ENCODE data around the gene KRT6C.
"Not testable (repeated sequence)": the region's sequence is repeated elsewhere in the genome, so short reads cannot be mapped to it uniquely, and the experiment has no call there.

KRT6C gene

DNA sequence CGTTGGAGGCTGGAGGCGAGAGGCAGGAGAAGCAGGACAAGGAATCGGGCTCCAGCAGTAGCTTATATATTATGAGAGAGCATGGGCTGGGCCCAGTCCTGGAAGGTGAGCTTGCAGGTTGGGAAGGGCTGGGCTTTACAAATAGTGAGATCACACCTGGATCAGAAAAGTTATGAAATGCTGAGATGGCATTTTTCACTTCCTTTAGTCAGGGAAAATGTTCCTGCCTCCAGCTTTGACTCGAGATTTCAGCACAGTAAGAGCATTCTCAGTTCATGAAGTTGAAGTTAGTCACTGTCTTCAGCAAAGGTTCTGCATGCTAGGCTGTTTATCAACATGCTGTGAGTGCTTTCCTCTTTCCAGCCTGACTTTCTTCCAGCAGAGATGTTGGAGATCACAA is at the start of gene KRT6C:
Gene KRT6C (minus strand): TSS at position 38 of the 400 bp plus-strand sequence. CDS start 68 bp downstream, outside the sequence.
- no peak for DNase-seq (ENCODE audit: low read depth in 2 of 2)

DNA sequence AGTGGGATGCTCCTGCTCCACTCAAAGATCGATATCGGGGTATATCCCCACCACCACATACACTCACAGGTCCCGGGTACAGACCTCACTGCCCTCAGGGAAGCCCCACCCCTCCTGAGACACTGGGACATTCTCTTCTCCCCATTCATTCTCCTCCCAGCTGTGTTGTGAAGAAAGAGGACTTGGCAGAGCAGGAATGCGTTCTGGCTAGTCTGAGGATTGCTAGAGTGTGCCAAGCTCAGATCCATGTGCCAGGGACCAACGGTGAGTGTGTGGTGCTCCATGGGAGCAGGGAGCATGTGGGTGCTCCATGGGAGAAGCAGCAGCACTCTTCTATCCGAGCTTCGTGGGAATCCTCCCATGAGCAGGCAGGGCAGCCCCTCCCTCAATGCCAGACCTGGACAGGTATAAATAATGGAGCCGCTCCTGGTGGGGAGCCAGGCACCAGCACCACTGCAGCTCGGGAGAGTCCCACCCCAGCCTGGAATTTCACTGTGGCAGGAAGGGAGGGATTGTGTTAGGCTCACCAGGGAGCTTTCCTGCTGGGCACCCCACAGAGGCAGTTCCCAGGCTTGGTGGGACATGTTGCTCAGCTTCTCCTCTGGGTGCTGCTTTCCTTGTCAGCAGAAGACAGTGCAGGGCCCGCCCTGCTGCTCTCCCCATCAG is 48.9 kb upstream of the KRT6C start:
- DNase-seq (ENCODE audit: low read depth in 2 of 2) = no peak

GRCh38 chr12:52521568-52522266 is 48.1 kb upstream of the KRT6C start:
- DNase-seq (ENCODE audit: low read depth in 2 of 2) = no peak

DNA sequence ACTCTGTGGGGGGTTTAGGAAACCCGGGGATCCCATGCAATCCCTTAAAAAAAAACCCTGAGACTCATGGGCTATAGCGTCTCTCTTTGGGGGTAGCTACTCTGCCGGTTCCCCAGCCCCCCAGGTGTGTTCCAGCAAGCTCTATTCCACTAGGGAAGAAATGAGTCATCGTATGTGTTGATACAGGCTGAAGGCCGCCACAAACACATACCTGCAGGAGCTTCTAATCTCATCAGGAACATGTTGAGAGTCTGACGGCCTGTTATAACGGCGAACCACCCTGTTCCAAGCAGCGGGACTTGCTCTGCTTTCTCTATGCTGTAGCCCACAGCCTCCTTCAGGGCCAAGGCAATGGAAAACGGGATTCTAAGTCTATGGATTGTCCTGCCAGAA is 47.6 kb upstream of the KRT6C start:
- DNase-seq (ENCODE audit: low read depth in 2 of 2) = no peak

- DNase-seq (ENCODE audit: low read depth in 2 of 2) = no peak
Observed at GRCh38 chr12:52519826-52520662, 46.4 kb upstream of the KRT6C start, which contains the start of gene KRT5. KRT5 (minus strand) TSS chr12:52520394; CDS start chr12:52520296, 98 bp downstream.

GRCh38 chr12:52519387-52519703 is 45.7 kb upstream of the KRT6C start:
- DNase-seq (ENCODE audit: low read depth in 2 of 2) = no peak

GRCh38 chr12:52518574-52519386 is 45.2 kb upstream of the KRT6C start:
- no peak for DNase-seq (ENCODE audit: low read depth in 2 of 2)

DNA sequence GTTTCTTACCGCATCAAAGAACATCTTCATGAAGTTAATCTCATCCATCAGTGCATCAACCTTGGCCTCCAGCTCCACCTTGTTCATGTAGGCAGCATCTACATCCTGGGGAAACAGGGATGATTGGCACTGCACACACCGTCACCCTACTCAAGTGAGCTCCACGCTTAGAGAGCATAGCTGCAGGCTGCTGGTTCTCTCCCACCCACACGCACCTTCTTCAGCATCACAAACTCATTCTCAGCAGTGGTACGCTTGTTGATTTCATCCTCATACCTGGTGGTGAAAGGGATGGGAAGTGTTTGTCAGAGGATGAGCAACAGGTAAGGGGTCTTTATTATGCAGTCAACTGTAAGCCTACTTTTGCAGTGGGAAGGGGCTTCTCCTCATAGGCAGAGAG is 44.3 kb upstream of the KRT6C start:
- no peak for DNase-seq (ENCODE audit: low read depth in 2 of 2)

DNA sequence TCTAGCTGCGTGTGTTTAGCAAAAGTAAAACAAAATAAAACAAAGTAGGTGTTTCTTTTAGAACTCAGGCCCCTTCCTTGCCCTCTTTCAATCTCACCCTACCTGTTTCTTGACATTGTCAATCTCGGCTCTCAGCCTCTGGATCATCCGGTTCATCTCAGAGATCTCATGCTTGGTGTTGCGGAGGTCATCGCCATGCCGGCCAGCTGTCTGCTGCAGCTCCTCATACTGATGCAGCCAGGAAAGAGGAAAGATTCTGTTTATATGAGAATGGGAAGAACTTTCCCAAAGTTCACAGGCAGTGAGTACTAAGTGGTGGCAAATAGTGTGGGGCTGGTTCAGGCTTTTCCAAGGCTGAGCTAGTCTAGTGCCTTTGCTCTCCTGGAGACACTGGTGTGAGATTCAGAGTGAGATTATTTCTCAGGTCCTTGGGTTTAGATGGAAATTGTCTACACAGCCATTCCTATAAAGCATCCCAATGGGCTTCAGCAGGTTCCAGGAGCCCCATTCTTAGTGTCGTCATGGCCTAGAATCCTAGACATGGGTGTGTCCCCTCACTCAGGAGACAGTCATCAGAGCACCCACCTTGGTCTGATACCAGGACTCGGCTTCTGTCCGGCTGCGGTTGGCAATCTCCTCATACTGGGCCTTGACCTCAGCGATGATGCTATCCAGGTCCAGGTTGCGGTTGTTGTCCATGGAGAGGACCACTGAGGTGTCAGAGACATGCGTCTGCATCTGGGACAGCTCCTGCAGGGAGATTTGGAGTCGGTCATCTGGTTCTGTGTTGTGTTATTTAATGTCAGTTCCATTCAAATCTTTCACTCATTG is 43.6 kb upstream of the KRT6C start:
- DNase-seq (ENCODE audit: low read depth in 2 of 2) = no peak

DNA sequence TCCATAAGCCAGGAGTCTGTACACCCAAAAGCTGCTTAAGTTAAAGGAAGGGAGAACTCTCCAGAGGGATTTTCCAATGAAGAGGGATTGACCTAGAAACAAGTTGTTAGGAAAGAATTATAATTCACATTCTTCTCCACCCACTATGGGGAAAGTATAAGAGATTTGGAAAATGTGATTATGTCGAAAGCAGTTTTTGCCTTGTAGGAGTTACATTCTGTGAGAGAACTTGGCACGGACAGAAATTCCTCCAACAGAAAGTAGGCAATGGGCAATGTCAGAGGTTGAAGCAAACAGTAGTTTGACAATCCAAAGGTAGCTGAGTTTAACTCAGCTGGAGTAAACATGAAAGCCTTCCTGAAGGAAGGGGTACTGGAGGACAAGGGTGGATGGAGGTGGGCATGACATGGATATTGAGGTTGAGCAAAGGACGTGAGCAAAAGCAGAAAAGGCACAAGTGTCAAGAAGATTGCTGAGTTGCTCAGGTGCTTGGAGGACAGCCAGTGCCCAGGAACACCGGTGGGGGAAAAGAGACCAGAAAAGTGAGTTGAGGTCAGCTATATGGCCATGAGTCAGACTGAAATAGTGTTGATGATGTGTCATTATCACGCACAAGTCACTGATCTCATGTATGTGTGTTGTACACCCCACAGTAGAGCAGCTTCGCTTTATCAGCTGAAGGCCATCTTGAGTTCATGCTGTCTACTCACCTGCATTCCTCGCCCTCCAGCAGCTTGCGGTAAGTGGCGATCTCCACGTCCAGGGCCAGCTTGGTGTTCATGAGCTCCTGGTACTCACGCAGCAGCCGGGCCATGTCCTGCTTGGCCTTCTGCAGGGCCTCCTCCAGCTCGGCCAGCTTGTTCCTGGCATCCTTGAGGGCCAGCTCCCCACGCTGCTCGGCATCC is 42.6 kb upstream of the KRT6C start:
- DNase-seq (ENCODE audit: low read depth in 2 of 2) = no peak

DNA sequence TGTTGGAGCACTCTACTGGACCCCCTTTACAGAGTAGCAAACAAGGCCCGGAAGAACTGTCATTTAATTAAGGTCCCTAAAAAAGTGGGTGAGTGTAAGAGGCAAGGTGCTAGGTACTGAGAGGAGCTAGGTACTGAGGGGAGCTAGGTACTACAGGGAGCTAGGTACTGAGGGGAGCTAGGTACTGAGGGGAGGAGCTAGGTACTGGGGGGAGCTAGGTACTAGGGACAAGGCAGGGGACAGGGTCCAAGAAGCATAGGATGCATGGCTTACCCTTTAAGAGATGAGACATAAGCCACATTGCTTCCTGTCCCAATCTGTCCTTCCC is 41.7 kb upstream of the KRT6C start:
- no peak for DNase-seq (ENCODE audit: low read depth in 2 of 2)

DNA sequence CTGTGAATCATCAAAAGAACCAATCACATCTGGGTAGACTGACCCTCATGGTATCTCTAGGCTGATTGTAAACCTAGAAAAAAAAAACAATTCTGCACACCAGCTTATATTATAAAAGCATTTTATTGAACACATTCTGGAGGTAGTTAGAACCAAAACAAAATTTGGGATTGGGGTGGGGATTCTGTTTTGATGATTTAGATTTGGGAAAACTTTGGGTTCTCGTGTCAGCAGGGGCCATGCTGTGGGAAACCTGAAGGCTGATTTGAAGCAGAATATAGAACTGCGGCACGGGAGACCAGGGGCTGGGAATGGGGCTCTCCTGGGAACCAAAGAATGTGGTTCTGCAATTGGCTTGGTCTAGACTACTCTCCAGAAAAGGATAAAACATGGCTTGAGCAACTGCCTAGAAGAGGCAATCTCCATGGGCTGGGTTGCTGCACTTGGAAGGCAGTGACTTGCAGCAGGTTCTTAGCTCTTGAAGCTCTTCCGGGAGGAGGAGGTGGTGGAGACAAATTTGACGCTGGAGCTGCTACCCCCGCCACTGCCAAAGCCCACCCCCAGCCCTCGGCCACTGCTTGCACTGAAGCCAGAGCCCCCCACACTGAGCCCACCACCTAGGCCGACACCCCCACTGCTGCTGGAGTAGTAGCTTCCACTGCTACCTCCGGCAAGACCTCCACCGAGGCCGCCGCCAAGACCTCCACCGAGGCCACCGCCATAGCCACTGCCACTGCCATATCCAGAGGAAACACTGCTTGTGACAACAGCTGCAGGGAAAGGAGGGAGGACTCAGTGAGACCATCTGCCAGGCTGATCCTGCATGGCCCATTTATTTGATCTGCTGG is 41.1 kb upstream of the KRT6C start:
- no peak for DNase-seq (ENCODE audit: low read depth in 2 of 2)

DNA sequence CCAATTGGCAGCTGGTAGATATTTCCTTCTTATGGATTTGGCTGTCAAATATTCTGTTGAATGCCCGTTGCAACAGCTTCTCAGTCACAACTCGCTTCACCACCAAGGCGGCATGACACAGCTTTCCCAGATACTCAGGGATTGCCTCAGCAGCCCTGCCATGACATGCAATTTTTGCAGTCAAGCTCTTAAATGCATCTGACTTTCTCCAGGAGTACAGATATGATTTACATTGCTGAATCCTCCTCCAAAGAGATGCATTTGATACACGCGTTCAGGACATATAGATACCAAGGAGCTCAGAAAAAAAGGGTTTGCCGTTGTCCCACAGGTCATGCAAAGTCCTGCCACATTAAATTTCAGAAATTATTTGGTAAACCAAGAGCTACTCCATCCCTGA is 40.1 kb upstream of the KRT6C start:
- DNase-seq (ENCODE audit: low read depth in 2 of 2) = no peak

DNA sequence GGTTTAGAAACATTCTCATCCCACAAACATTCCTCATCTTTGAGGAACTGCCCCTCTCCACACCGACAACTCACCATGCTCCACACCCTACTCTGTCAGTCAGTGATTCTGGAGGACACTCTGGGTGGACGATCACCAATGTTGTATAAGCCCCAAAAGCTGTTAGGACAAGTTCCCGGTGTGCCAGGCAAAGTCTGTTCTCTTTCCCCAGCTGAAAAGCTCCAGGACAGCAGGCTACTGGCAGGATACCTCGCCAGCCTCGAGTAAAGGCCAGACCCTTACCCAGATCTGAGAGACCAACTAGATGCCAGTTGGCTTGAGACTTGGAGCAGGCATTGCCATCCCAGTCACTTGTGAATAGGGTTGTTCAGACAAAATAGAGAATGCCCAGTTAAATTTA is 34.6 kb upstream of the KRT6C start:
- DNase-seq (ENCODE audit: low read depth in 2 of 2) = no peak

DNA sequence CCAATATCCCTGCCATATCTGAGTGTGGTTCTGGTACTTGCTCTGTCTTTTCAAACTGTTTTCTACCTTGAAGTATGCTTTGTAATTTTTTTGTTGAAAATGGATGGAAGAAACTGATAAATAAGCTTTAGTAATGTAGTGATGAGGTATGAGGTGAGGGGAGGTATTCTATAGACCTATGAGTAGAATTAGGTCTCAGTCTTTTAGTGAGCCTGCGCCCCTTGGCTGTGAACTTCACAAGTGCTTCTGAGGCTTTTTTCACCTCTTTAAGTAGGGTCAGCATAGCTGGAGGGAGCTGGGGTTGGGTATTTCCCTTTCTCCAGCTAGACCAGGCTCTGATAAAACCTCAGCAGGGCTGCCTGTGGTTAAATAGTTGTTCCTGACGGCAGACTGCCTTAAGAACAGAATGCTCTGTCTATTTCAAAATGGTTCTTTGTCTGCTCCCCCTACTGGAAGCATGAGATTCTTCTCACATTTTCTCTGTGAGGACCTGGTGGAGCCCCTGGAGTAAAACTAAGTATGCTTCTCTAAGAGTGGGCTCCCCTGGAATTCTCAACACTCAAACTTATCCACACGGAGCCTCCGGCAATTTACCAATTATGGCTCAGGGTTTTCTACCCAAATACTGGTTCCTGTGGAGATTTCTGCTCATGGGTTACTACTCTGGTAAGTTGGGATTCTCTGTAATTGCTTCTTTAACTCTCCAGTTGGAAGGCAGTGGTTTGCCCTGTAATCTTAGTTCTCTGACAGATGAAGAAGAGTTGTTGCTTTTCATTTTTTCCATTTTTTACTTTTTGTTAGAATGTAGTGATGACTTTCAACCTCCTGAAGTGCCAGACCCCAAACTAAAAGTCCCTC is 33.5 kb upstream of the KRT6C start:
- no peak for DNase-seq (ENCODE audit: low read depth in 2 of 2)

GRCh38 chr12:52502877-52503276 is 29.3 kb upstream of the KRT6C start:
- DNase-seq (ENCODE audit: low read depth in 2 of 2) = no peak

GRCh38 chr12:52501490-52501889 is 27.9 kb upstream of the KRT6C start:
- DNase-seq (ENCODE audit: low read depth in 2 of 2) = no peak

- not testable (repeated sequence) for DNase-seq (ENCODE audit: low read depth in 2 of 2)
Observed at GRCh38 chr12:52500574-52500973, 27.0 kb upstream of the KRT6C start.
